Embryonic facial prominence (tissue), 1 donor: Measurements from ENCODE around the gene USP50.
"Not testable (repeated sequence)": the region's sequence is repeated elsewhere in the genome, so short reads cannot be mapped to it uniquely, and the experiment has no call there.

ENCODE experiments used
- DNase-seq: peaks from one replicate; pipeline ENCODE4 v3.0.0-alpha.2; 2016; ENCODE audit errors: extremely low spot score

The USP50 gene

DNA sequence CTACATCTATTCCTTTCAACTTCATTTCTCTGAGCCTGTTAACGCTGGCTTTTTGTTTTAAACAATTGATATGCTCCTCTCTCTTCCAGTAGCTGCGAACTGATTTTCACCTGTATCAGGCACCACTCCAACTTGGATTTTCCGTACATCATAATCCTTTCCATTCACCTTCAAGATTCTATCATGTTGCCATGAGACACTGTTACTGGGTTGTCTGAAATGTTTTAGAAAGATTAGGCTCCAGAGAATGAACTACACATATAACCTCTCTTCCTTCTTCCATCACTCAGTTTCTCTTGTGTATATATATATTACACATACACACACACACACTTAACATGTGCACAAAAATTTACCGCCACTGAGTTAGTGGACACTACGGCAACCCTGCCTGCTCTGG lies at the start of gene USP50:
Gene USP50 (minus strand): TSS at position 101 of the 400 bp plus-strand sequence. CDS start 141 bp downstream, outside the sequence.
- no peak for DNase-seq

DNA sequence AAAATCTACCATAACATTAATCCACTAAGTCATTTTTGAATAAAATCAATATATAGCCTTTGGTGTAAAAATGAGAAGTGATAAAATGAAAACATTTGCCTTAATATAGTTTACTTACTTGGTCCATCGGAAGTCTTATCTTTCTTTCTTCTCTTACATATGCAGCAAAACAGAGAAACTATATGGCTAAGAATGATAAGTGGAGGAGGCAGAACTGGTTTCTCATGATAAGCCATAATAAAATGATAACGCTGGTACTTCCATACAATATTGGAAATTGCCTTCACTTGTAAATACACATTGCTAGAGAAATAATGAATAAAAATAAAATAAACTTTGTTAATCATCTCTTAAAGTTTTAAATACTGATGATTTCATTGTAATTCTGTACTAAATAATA lies 47.8 kb upstream of the USP50 start:
- DNase-seq: no peak

DNA sequence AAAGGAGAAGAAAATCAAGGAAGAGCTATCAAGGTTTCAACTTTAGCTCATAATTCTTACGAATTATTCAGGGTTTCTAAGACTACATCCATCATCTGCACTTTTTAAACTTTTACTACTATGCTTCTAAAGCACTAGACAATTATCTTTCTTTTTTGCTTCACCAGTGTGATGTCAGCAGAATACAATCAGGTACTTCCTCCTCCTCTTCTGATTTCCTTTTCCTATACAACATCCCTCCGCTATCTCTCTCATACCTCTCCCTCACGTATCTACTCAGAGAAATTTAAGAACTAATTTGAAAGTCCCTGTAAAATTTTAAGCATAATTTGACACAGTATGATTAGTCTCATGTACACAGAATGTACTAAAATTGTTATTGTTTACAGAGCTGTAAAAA lies 47.3 kb upstream of the USP50 start:
- no peak for DNase-seq

DNA sequence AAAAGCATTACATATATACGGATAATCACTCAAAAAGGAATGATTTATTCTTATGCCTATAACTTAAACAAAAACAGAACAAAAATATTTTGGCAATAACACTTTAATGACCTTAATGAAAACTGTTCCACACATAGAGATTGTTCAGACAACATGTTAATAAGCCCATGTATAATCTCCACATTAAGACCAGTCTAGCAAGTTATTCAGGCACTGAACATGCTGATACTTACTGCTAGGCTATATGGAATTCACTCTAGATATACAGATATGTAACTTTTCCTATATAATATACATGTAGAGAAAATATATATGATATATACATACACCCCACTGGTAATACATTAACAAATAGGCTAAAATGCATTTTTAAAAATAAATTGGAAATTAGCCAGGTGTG lies 43.8 kb upstream of the USP50 start:
- no peak for DNase-seq

DNA sequence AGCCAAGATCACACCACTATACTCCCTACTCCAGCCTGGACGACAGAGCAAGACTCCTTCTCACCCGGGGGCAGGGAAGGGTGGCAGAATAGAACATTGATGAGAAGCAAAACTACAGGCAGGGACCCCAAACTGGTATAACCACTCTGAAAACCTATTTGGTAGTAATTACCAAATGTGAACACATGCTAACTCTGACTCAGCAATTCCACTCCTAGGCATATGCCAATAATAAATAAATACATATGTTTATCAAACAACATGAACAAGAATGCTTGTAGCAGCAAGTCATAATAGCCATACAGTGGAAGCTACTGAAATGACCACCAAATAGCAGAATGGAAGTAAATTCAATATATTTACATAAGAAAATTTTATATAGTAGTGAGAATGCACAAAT lies 31.0 kb upstream of the USP50 start:
- no peak for DNase-seq

DNA sequence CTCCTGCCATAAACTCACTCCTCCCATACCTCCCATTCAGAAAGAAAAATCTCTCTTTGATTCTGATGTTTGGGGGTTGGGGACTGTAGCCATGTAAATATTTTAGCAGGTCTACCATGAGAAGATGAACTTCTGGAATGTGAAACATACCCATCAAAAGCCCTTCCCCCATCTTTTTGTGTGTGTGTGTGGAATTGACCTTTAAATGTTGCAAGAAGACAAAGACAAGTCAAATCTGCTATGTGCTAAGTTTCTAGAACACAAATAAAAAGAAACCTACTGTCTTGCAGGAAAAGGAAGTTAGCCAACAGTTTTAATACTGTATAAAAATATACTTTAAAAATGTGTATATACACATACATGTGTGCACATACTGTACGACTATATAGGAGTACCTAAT lies 29.7 kb upstream of the USP50 start:
- DNase-seq: no peak

DNA sequence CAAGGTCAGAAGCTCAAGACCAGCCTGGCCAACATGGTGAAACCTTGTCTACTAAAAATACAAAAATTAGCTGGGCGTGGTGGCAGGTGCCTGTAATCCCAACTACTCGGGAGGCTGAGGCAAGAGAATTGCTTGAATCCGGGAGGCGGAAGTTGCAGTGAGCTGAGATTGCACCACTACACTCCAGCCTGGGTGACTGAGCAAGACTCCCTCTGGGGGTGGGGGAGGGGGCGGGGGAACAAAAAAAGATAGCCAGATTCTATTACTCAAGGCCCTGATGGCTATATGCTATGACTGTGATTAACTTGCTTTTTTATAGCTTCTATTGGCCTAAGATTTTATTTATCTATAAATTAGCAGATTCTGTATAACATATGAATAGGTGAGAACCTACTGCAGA lies 27.4 kb upstream of the USP50 start:
- not testable (repeated sequence) for DNase-seq

DNA sequence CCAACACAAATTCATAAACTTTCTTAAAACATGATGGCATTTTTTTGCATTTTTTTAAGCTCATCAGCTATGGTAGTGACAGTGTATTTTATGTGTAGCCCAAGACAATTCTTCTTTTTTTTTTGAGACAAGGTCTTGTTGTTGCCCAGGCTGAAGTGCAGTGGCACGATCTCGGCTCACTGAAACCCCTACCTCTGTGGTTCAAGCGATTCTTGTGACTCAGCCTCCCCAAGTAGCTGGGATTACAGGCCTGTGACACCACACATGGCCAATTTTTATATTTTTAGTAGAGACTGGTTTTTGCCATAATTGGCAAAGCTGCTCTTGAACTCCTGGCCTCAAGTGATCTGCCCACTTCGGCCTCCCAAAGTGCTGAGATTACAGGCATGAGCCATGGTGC lies 17.3 kb upstream of the USP50 start:
- DNase-seq: no peak

DNA sequence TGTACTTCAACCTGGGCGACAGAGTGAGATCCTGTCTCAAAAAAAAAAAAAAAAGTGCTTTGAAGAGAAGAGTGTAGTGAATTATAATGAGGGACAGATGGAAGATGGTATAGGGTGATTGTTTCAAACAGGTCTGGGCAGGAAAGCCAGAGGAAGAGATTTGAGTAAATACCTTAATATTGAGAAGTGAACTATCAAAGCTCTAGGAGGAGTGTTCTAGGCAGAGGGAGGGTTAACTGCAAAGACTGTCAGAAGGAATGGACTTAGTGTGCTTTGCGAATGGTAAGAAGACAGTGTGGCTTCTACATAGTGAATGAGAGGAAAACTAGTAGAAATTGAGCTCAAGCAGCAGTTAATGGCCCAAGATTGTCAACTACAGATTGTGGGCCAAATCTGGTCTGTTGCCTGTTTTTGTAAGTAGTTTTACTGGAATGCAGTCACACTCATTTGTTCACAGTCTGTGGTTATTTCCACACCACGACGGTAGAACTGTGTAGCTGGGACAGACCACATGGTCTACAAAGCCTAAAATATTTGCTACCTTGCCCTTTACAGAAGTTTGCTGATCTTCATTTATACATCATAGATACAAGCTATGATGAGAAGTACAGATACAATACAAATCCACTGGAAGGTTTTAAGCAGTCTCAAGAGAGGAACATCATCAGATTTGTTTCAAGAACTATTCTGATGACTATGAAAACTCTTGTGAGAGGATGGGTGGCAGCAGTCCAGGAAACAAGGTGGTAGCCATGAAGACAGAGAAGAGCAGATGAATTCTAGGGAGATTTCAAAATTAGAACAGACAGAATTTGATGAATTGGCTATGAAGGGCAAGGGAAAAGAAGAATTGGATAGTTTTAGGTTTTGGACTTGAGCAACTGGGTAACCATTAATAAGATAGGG lies 16.5 kb upstream of the USP50 start:
- DNase-seq: no peak

DNA sequence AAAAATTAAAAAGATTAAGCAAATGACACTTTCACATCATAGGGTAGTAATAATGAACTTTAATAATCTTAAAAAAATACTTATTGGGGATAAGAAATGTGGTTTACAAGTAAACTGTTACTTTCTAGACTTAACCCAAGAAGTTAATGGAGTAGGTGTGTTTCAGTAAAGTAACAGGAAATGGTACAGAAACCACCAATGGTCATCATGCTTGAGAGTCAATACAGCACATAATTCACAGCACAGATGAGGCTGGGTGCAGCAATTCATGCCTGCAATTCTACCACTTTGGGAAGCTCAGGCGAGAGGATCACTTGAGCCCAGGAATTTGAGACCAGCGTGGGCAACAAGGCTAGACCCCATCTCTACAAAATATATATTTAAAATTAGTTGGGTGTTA lies 11.5 kb upstream of the USP50 start:
- no peak for DNase-seq

DNA sequence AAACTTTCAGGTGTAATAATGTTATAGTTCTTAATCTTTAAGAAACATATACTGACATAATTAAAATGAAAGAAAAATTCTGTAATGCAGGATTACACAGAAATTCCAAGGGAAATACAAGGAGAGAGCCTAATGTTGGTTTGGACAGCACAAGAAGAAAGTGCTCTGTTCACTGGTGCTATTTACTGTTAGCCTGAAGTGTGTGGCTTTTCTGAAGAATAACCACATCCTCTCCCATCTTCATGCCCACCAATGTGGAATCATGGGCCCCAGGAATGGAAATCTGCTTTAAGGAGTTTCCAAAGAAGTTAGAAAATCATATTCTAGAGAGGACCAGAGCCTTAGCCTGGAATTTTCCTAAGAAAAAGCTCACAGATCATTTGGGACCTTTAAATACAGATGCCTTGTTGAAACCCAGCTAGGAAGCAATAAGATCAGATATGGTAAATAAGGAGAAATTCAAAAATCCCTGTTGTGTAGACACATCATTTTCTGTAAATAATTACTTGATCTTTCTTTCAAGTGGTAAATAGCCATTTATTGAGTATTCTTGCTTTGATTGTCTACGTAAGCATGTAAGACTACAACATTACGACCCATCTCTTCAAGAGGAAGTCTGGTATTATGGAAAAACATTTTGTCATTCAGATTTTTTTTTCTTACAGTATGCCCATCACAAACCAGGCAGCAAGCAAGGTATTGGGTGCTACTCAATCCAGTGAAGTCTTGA lies 10.3 kb upstream of the USP50 start:
- no peak for DNase-seq

DNA sequence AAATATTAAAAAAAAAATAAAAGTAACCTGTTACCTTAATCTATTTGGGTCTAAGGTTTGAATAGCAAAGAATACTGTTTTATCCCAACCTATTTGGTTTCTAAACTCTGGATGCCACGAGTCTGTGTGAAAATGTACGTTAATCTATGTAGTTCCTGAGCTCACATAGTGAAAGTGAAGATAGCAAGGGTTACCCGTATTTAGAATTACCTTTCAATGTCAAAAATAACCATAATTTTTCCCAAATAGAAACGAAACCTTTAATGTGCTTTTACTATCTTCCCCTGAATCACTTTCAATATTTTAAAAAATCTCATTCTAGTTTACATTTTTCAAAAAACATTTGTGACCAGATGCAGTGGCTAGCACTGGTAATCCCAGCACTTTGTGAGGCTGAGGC lies 5.8 kb upstream of the USP50 start:
- no peak for DNase-seq

DNA sequence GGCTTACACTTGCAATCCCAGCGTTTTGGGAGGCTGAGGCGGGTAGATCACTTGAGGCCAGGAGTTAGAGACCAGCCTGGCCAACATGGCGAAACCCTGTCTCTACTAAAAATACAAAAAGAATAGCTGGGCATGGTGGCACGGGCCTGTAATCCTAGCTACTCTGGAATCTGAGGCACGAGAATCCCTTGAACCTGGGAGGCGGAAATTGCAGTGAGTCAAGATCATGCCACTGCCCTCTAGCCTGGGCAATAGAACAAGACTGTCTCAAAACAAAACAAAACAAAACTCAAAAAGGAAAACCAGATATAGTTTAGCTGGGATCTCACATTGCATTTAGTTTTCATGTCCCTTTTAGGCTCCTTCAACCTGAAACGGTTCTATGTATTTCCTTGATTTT lies 2.9 kb upstream of the USP50 start:
- DNase-seq: no peak

DNA sequence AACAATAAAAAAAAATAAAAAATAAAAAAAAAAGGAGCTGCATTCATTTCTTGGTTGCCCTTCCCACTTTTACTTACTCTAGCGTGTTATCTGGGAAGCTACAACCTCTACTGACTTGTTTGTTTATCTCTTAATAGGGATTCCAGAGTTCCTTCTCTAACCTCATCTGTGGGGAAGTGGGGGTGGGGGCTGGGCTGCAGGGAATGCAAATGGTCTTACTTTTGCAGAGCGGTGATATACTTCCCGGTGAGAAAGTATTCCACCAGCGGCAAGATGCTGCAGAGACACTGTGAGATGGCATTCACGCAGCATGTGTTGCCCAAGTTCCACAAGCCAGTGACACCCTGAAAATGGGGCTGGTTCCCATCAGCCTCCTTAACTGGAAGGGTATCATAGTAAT lies 2.1 kb downstream of the USP50 start:
- DNase-seq: no peak

DNA sequence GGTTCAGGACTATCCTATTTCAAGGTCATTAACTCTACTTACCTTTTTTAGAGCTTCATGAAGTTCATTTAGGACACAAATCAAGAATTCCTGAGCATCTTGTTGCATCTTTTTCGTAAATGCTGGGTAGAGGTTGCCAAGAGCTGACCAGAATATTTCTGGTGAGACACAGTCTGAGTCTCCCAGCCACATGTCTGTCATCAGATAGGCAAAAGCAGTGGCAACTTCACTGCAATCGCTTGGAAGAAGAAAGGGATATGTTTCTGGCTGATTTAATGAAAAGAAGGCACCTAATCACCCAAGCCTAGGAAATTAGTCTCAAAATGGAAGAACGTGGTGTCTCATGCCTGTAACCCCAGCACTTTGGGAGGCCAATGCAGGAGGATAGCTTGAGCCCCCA lies 2.9 kb downstream of the USP50 start:
- DNase-seq: no peak

DNA sequence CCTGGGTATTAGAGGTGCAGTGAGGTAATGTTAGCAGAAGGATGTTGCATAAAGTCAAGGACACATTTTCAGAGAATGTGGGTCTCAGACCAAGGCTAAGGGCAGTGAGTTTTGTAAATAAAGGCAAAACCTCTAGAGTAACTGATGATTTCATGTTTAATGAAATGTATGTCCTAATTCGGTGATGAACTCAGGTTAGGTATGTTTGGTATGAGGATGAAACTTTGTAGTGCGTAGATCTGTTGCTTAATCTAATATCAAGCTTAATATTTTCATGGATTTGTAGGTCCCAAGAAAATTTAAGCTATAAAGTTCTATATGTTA lies 3.6 kb downstream of the USP50 start:
- no peak for DNase-seq

DNA sequence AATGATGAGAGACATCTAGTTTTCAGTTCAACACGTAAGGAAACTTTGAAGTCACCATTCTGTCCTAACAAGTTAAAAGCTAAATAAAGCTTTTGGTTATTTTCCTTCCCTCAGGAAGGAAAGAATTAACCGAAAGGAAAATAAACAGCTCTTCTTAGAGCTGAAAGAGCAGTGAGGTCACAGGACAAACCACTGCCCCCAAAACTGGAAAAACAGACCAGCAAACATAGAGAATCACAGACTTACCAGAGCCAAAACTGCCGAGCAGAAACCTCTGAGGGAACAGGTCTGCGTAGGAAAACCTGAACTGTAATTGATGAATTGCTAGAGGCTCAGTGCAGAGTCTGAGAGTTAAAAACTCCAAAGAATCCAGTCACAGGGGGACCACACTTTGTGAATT lies 14.7 kb downstream of the USP50 start:
- no peak for DNase-seq

DNA sequence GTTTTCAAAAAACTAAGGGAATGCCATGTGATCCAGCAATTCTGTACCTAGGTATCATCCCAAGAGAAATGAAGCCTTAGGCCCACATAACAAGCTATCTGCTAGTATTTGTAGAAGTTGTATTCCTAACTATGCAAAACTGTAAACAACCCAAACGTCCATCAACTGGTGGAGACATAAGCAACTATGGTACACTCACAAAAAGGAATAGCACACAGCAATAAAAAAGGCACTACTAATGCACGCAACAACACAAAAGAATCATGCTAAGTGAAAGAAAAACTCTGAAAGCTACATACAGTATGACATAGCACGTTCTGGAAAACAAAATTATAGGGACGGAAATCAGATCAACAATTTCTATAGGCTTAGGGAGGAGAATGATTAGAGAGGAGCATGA lies 15.3 kb downstream of the USP50 start:
- DNase-seq: no peak

DNA sequence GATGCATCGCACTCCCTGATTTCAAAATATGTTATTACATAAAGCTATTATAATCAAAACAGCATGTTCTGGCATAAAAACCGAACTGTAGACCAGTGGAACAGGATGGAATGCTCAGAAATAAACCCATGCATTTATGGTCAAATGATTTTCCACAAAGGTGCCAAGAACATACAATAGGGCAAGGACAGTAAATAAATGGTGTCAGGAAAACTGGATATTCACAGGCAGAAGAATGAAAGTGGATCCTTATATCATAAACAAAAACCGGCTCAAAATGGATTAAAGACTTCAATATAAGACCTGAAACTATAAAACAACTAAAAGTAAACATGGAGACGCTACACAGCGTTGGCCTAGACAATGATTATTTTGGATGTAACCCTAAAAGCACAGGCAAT lies 22.6 kb downstream of the USP50 start:
- no peak for DNase-seq

DNA sequence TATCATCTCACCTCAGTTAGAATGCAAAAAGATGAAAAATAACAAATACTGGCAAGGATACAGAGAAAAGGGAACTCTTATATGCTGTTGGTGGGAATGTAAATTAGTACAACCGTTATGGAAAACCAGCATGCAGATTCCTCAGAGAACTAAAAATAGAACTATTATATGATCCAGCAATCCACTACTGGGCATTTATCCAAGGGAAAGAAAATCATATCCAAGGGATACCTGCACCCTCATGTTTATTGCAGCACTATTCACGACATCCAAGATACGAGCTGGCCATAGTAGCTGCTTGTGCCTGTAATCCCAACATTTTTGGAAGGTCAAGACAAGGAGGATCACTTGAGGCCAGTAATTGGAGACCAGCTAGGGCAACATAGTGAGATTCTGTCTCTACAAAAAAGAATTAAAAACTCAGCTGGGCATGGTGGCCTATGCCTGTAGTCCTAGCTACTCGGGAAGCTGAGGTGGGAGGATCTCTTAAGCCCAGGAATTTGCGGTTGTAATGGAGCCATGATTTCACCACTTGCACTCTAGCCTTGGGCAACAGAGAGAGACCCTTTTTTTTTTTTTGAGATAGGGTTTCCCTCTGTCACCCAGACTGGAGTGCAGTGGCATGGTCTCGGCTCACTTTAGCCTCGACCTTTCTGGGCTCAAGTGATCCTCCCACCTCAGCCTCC lies 26.6 kb downstream of the USP50 start:
- DNase-seq: no peak

DNA sequence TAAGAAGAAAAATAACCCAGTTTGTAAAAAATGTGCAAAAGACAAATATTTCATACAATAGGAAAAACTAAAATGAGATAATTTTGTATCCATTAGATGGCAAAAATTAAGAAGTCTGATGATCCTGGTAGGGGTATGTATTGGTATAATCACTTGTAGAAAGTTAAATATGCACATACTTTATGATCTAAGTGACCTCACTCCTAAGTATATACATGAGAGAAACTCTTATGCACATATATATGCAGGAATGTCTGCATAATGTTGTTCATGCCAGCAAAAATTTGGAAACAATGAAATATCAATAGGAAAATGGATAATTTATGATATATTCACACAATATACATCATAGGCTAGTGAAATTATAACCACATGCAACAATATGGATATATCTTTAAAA lies 33.5 kb downstream of the USP50 start:
- DNase-seq: no peak

DNA sequence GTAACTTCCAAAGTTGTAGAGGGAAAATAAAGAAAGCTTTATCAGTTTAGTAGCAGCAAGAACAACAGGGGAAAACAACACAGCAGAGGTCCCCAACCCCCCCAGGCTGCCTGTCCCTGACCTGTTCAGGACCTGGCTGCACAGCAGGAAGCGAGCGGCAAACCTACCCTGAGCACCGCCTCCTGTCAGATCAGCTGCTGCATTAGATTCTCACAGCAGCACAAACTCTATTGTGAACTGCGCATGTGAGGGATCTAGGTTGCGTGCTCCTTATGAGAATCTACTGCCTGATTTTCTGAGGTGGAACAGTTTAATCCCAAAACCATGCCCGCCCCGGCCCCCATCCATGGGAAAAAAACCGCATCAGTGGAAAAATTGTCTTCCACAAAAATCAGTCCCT lies 40.3 kb downstream of the USP50 start:
- no peak for DNase-seq

DNA sequence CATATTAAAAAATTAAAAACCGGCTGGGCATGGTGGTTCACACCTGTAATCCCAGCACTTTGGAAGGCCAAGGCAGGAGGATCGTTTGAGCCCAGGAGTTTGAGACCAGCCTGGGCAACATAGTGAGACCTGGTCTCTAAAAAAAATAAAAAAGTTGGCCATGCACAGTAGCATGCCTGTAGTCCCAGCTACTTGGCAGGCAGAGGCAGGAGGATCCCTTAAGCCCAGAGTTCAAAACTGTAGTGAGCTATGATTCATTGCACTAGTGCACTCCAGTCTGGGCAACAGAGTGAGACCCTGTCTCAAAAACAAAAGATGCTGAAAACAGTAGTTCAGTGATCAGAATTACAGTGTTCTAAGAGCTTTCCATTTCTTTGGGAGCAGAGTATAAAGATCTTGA lies 40.8 kb downstream of the USP50 start:
- not testable (repeated sequence) for DNase-seq
